GM23338 (cell line): ENCODE results near the gene FOXL1. TPM values are rescaled to one million over a fixed set of nuclear protein-coding genes. Genes with fewer than 3 reads are reported as not detected.

ENCODE experiments used
- ATAC-seq: fragments of 200-7000 bp; cut with Tn5 transposase; 3 replicates; pipeline ENCODE4 v1.9.1; 2020
- DNase-seq: peaks from one replicate; pipeline ENCODE4 v3.0.0-alpha.2; 2015; ENCODE audit warnings: low spot score
- H2AFZ ChIP-seq: fragments of 200-600 bp; sonication (generic); 2 replicates; pipeline ENCODE4 v1.8.0; 2016; ENCODE audit warnings: antibody characterized with exemption, mild to moderate bottlenecking, moderate library complexity
- H3F3A ChIP-seq: fragments of 200-600 bp; sonication (generic); replicated peaks from 2 replicates; pipeline ENCODE4 v1.8.0; 2017; ENCODE audit warnings: antibody characterized with exemption, mixed run types, low read depth
- H3K27ac ChIP-seq: fragments of 200-600 bp; sonication (generic); 2 replicates; pipeline ENCODE4 v1.6.1; 2016; ENCODE audit warnings: low read depth
- H3K27me3 ChIP-seq: fragments of 200-600 bp; sonication (generic); 2 replicates; pipeline ENCODE4 v1.8.0; 2016; ENCODE audit warnings: mild to moderate bottlenecking, mixed run types, moderate library complexity; ENCODE audit not compliant: insufficient read depth
- H3K36me3 ChIP-seq: fragments of 200-600 bp; sonication (generic); 2 replicates; pipeline ENCODE4 v1.8.0; 2016; ENCODE audit warnings: mild to moderate bottlenecking; ENCODE audit not compliant: insufficient read depth
- H3K4me1 ChIP-seq: fragments of 200-600 bp; sonication (generic); 2 replicates; pipeline ENCODE4 v1.8.0; 2016; ENCODE audit warnings: mild to moderate bottlenecking, moderate library complexity; ENCODE audit not compliant: insufficient read depth
- H3K4me2 ChIP-seq: fragments of 200-600 bp; sonication (generic); 2 replicates; pipeline ENCODE4 v1.7.1; 2017; ENCODE audit warnings: mixed run types
- H3K4me3 ChIP-seq: fragments of 200-600 bp; sonication (generic); 2 replicates; pipeline ENCODE4 v1.6.1; 2016; ENCODE audit warnings: mixed run types
- H3K79me2 ChIP-seq: fragments of 200-600 bp; sonication (generic); replicated peaks from 2 replicates; pipeline ENCODE4 v1.8.0; 2017; ENCODE audit warnings: mild to moderate bottlenecking; ENCODE audit not compliant: insufficient read depth
- H3K9me2 ChIP-seq: fragments of 200-600 bp; sonication (generic); 2 replicates; pipeline ENCODE4 v1.8.0; 2017; ENCODE audit not compliant: insufficient read depth
- H4K20me1 ChIP-seq: fragments of 200-600 bp; sonication (generic); replicated peaks from 2 replicates; pipeline ENCODE4 v1.8.0; 2017; ENCODE audit warnings: mild to moderate bottlenecking; ENCODE audit not compliant: insufficient read depth
- H3K27ac Mint-ChIP-seq: 2 replicates; pipeline ENCODE4 v1.8.0; 2020; ENCODE audit warnings: inconsistent platforms, mild to moderate bottlenecking, moderate library complexity, mixed read lengths
- H3K27me3 Mint-ChIP-seq: 3 replicates; pipeline ENCODE4 v1.8.0; 2022; ENCODE audit warnings: low read depth, mild to moderate bottlenecking, moderate library complexity, mixed read lengths, inconsistent platforms; ENCODE audit not compliant: insufficient read depth, poor library complexity
- H3K36me3 Mint-ChIP-seq: 3 replicates; pipeline ENCODE4 v1.8.0; 2021; ENCODE audit warnings: low read depth, mild to moderate bottlenecking, inconsistent platforms, moderate library complexity, mixed read lengths
- H3K4me1 Mint-ChIP-seq: 3 replicates; pipeline ENCODE4 v1.8.0; 2020; ENCODE audit warnings: mild to moderate bottlenecking, inconsistent platforms, mixed read lengths
- H3K4me3 Mint-ChIP-seq: 3 replicates; pipeline ENCODE4 v1.8.0; 2021; ENCODE audit warnings: moderate library complexity, mild to moderate bottlenecking, inconsistent platforms, mixed read lengths
- H3K9me3 Mint-ChIP-seq: 3 replicates; pipeline ENCODE4 v1.8.0; 2020; ENCODE audit warnings: moderate library complexity, mild to moderate bottlenecking, inconsistent platforms, mixed read lengths
- CREB1 ChIP-seq: fragments of 250-450 bp; sonication (Bioruptor Pico); IDR thresholded peaks from 2 replicates; pipeline ENCODE4 v1.5.0; 2020; ENCODE audit warnings: low read depth, mild to moderate bottlenecking, moderate library complexity
- CTCF ChIP-seq, 2 experiments: fragments of 200-600 bp in 1 of 2; sonication (generic) in 1 of 2; conservative IDR thresholded peaks; 2 replicates each; pipeline versions ENCODE4 v1.5.1 to v1.6.1; 2016 to 2017; ENCODE audit warnings: antibody characterized with exemption in 2 of 2, low read depth in 2 of 2, mild to moderate bottlenecking in 2 of 2, moderate library complexity in 1 of 2
- ETS1 ChIP-seq: IDR thresholded peaks from 2 replicates; pipeline ENCODE4 v1.6.1; 2016; ENCODE audit warnings: antibody characterized with exemption
- EZH2 ChIP-seq: fragments of 200-600 bp; sonication (generic); IDR thresholded peaks from one replicate; pipeline ENCODE4 v1.8.0; 2017; ENCODE audit warnings: antibody characterized with exemption, mild to moderate bottlenecking, low read depth; ENCODE audit not compliant: unreplicated experiment
- EZH2phosphoT487 ChIP-seq: fragments of 200-600 bp; sonication (generic); IDR thresholded peaks from one replicate; pipeline ENCODE4 v1.8.1; 2018; ENCODE audit warnings: antibody characterized with exemption; ENCODE audit not compliant: unreplicated experiment
- JUNB ChIP-seq: IDR thresholded peaks from one replicate; pipeline ENCODE4 v1.6.1; 2016; ENCODE audit warnings: antibody characterized with exemption; ENCODE audit not compliant: unreplicated experiment
- NANOG ChIP-seq: IDR thresholded peaks from 2 replicates; pipeline ENCODE4 v1.6.1; 2016; ENCODE audit warnings: antibody characterized with exemption, borderline replicate concordance
- POLR2AphosphoS5 ChIP-seq: IDR thresholded peaks from 2 replicates; pipeline ENCODE4 v1.6.1; 2016; ENCODE audit warnings: antibody characterized with exemption, low read depth
- REST ChIP-seq: IDR thresholded peaks from one replicate; pipeline ENCODE4 v1.6.1; 2018; ENCODE audit warnings: antibody characterized with exemption; ENCODE audit not compliant: unreplicated experiment
- STAT1 ChIP-seq: IDR thresholded peaks from one replicate; pipeline ENCODE4 v1.6.1; 2016; ENCODE audit warnings: antibody characterized with exemption; ENCODE audit not compliant: unreplicated experiment
- ZNF114 ChIP-seq: fragments of 250-450 bp; sonication (Bioruptor Pico); IDR thresholded peaks from 2 replicates; pipeline ENCODE4 v1.5.0; 2020; ENCODE audit warnings: mild to moderate bottlenecking, moderate library complexity
- ZNF331 ChIP-seq: fragments of 250-450 bp; sonication (Bioruptor Pico); IDR thresholded peaks from 2 replicates; pipeline ENCODE4 v1.5.0; 2020; ENCODE audit warnings: low read depth, mild to moderate bottlenecking, moderate library complexity
- long read RNA-seq: library from polyadenylated mRNA; unstranded; transcript quantifications from one replicate; pipeline ENCODE4 v2.0.0, GENCODE V29; 2020; ENCODE audit not compliant: unreplicated experiment
- polyA plus RNA-seq: library from polyadenylated mRNA; unstranded; fragments of >200 nt; fragmentation: Nextera tagmentation; extraction: Ambion mirVana; gene quantifications from 2 replicates; pipeline ENCODE4 v1.2.1, GENCODE V29; 2016
- total RNA-seq: library from RNA; depleted of rRNA; stranded (reverse); fragments of >200 nt; shearing (Covaris generic); gene quantifications from 2 replicates; pipeline ENCODE4 v1.2.3, GENCODE V29; 2014; rRNA removed

The FOXL1 gene
- total RNA-seq, result 0.12 and 0.31 TPM in 2 replicates
- polyA plus RNA-seq, result 0.05 TPM in 1 of 2 replicates, not detected in the other
- long read RNA-seq, result 0 reads

GRCh38 chr16:86578061-86578599 is at the start of gene FOXL1:
FOXL1 (plus strand) TSS chr16:86578549; CDS start chr16:86578724, 175 bp downstream.
- Histone ChIP-seq H3F3A (peaks cover 7% of the 10 kb centered on the region), H3K27ac (no peak within 1 kb of the TSS), H3K79me2 (no peaks in the 10 kb centered on the region), H3K27me3 (peaks cover 99% of the 10 kb centered on the region), H3K4me2 (peak within 1 kb of the TSS; percentile 93), H3K9me2 (no peaks in the 10 kb centered on the region), H3K36me3 (no peaks in the 10 kb centered on the region), H2AFZ (peak within 1 kb of the TSS; percentile 90), H3K4me3 (peak within 1 kb of the TSS; percentile 75), H3K4me1 (peaks cover 39% of the 10 kb centered on the region), H4K20me1 (peaks cover 18% of the 10 kb centered on the region)
- no peak within 1 kb of the TSS for H3K27ac Mint-ChIP-seq
- peak within 1 kb of the TSS; percentile 85 for H3K4me3 Mint-ChIP-seq
- no peaks in the 10 kb centered on the region; the same call in 2 of the 3 replicates for H3K36me3 Mint-ChIP-seq
- peaks cover 86% of the 10 kb centered on the region for H3K27me3 Mint-ChIP-seq
- H3K9me3 Mint-ChIP-seq, result no peaks in the 10 kb centered on the region
- no peak for TF ChIP-seq STAT1
- TF ChIP-seq EZH2, result peak; percentile 72
- no peak for TF ChIP-seq ZNF331 (CRISPR knock-in tag)
- peak; percentile 1; the same call in 2 of the 3 replicates for ATAC-seq
- H3K4me1 Mint-ChIP-seq, result peaks cover 54% of the 10 kb centered on the region
- DNase-seq, result no peak

GRCh38 chr16:86529160-86529559 is 49.2 kb upstream of the FOXL1 start:
- Mint-ChIP-seq H3K4me1 (no peaks in the 10 kb centered on the region), H3K36me3 (peaks cover 11% of the 10 kb centered on the region; the same call in 1 of the 3 replicates), H3K4me3 (no peak overlapping the region), H3K9me3 (peaks cover 23% of the 10 kb centered on the region; the same call in 2 of the 3 replicates), H3K27me3 (peaks cover 17% of the 10 kb centered on the region), H3K27ac (no peak overlapping the region)
- Histone ChIP-seq H3F3A (no peaks in the 10 kb centered on the region), H3K36me3 (no peaks in the 10 kb centered on the region), H2AFZ (no peak overlapping the region), H3K4me3 (no peak overlapping the region), H3K4me1 (0 out of 2 replicates have a peak, but pooled peaks cover 3% of the 10 kb centered on the region), H4K20me1 (no peaks in the 10 kb centered on the region), H3K27ac (no peak overlapping the region), H3K9me2 (no peaks in the 10 kb centered on the region), H3K79me2 (no peaks in the 10 kb centered on the region), H3K4me2 (no peak overlapping the region), H3K27me3 (no peaks in the 10 kb centered on the region)
- DNase-seq, result no peak
- no peak for ATAC-seq
- TF ChIP-seq ETS1 (no peak), NANOG (no peak), EZH2 (no peak), POLR2AphosphoS5 (no peak), STAT1 (no peak), CREB1 (CRISPR knock-in tag) (no peak), CTCF (conservative IDR thresholded peaks at IDR 0.05; ENCODE audit: low read depth in 2 of 2) (no peak), ZNF331 (CRISPR knock-in tag) (no peak), ZNF114 (no peak), EZH2phosphoT487 (no peak), REST (no peak), JUNB (no peak)
